ENCODE results near the gene CCAR1.

GRCh38 chr10:68804692-68805091 is 83.7 kb downstream of the CCAR1 start:
- TF ChIP-seq POLR2A (IDR thresholded peaks at IDR 0.05): no peak
- TF ChIP-seq CTCF (IDR thresholded peaks at IDR 0.05): no peak

Data from sigmoid colon (tissue), 3 donors.